IPS-18c (cell line): ENCODE results near the gene TRIM49C.
"Not testable (repeated sequence)": the region's sequence is repeated elsewhere in the genome, so short reads cannot be mapped to it uniquely, and the experiment has no call there.

Experiments used
- H3K4me3 ChIP-seq: 2 replicates; pipeline ENCODE4 v1.7.0; 2013; ENCODE audit warnings: low read depth, mild to moderate bottlenecking, low read length, moderate library complexity; ENCODE audit not compliant: insufficient read depth
- H3K9me3 ChIP-seq: one replicate; pipeline ENCODE4 v1.6.1; 2013; ENCODE audit warnings: mild to moderate bottlenecking, low read length, moderate library complexity; ENCODE audit not compliant: control insufficient read depth, insufficient read depth

The TRIM49C gene, protein sequence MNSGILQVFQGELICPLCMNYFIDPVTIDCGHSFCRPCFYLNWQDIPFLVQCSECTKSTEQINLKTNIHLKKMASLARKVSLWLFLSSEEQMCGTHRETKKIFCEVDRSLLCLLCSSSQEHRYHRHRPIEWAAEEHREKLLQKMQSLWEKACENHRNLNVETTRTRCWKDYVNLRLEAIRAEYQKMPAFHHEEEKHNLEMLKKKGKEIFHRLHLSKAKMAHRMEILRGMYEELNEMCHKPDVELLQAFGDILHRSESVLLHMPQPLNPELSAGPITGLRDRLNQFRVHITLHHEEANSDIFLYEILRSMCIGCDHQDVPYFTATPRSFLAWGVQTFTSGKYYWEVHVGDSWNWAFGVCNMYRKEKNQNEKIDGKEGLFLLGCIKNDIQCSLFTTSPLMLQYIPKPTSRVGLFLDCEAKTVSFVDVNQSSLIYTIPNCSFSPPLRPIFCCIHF

GRCh38 chr11:90030806-90031205, at the start of gene TRIM49C:
Gene TRIM49C (plus strand): TSS chr11:90031106. CDS start chr11:90035212, 4,106 bp downstream.
- H3K9me3 ChIP-seq, H3K4me3 ChIP-seq: not testable (repeated sequence)

DNA sequence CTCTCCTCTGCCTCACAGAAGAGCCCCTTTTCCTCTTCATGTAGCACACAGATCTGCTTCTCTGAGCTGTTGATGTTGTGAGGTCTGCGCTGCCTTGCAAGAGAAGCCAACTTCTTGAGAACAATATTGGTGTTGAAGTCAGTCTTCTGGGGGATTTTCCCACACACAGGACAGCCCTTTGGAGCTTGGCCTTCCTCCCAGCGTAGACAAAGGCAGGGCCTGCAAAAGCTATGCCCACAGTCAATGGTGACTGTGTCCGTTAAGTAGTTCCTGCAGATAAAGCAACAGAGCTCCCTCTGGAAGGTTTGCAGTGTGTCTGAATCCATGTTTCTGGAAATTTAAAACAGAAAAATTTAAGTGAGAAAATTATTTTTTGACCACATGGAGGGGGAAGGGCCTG, 6.7 kb upstream of the TRIM49C start:
- H3K4me3 ChIP-seq, H3K9me3 ChIP-seq: not testable (repeated sequence)

- not testable (repeated sequence) for H3K4me3 ChIP-seq
Measured at GRCh38 chr11:90051591-90052209, 20.8 kb downstream of the TRIM49C start.

DNA sequence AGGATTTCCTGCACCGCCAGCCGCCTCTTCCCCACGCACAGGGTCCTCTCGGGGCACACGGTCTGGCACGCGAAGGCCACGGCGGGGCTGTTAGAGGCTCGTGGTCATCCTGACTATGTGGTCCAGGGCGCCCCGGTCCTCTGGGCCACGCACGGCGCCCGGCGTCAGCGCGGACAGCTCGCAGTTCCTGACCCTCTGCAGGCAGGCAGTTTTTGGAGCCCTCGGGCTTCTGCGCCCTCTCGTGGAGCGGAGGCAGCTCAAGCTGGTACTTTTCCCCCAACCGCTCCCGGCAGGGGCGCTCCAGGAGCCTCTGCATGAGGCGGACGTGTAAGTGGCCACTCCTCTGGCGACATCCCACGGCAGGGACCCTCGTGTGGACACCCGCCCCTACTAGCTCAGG, 21.4 kb downstream of the TRIM49C start:
- not testable (repeated sequence) for H3K4me3 ChIP-seq, H3K9me3 ChIP-seq

More at GRCh38 chr11:90051591-90052209, 20.8 kb downstream of the TRIM49C start:
- not testable (repeated sequence) for H3K9me3 ChIP-seq

DNA sequence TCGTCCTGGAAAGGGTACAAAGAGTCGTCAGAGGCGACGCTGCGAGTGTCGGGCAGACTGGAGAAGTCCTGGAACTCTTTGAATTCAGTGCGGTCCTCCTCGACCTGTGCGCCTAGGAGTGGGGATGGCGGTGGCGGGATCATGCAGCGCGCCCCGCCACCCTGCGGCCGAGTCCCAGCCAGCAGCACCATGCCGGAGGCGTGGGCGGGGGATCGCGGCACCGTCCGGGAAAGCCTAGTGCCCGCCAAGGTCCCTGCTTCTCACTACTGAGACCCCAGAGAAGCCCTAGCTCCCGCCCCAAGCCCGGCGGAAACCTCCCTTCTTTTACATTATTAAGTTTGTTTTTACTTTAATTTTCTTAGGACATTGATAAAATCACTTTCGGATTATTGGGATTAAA, 22.6 kb downstream of the TRIM49C start:
- not testable (repeated sequence) for H3K4me3 ChIP-seq, H3K9me3 ChIP-seq

GRCh38 chr11:90085650-90086049, 54.7 kb downstream of the TRIM49C start, which contains the start of gene UBTFL1:
Gene UBTFL1 (plus strand): TSS chr11:90085950. CDS start chr11:90085950, 0 bp downstream.
- not testable (repeated sequence) for H3K4me3 ChIP-seq

GRCh38 chr11:90088731-90089130, 57.8 kb downstream of the TRIM49C start:
- not testable (repeated sequence) for H3K4me3 ChIP-seq, H3K9me3 ChIP-seq

More at GRCh38 chr11:90085650-90086049, 54.7 kb downstream of the TRIM49C start, which contains the start of gene UBTFL1:
- not testable (repeated sequence) for H3K9me3 ChIP-seq
